Panc1 (cell line): ENCODE data around the gene PPIE.

Experiments used
- CTCF ChIP-seq: fragments of 450-650 bp; IDR thresholded peaks from 2 replicates; pipeline ENCODE4 v1.5.1; 2017; ENCODE audit warnings: mild to moderate bottlenecking
- SIN3A ChIP-seq: IDR thresholded peaks from 2 replicates; pipeline ENCODE4 v1.6.1; 2012; ENCODE audit warnings: low read depth, mild to moderate bottlenecking, low read length, moderate library complexity, borderline replicate concordance; ENCODE audit not compliant: insufficient read depth

GRCh38 chr1:39711104-39711965 lies 27.3 kb upstream of the PPIE start:
- TF ChIP-seq CTCF: no peak
- TF ChIP-seq SIN3A: no peak
